HEK293 (cell line): Measurements from ENCODE around the gene ARPC5.

ENCODE experiments used
- BCL11A ChIP-seq: fragments of 450-650 bp; formaldehyde crosslinking; IDR thresholded peaks from 2 replicates; pipeline ENCODE4 v1.5.1; 2016; ENCODE audit warnings: low read depth, missing biosample characterization, missing genetic modification characterization
- HOXA7 ChIP-seq: sonication (generic); formaldehyde crosslinking; IDR thresholded peaks from 2 replicates; pipeline ENCODE4 v1.8.1; 2022; ENCODE audit warnings: missing genetic modification reagents, borderline replicate concordance
- HOXC10 ChIP-seq: sonication (generic); formaldehyde crosslinking; IDR thresholded peaks from 2 replicates; pipeline ENCODE4 v1.8.1; 2023; ENCODE audit warnings: mild to moderate bottlenecking, missing genetic modification reagents
- KLF9 ChIP-seq: fragments of 450-650 bp; formaldehyde crosslinking; IDR thresholded peaks from 2 replicates; pipeline ENCODE4 v1.5.1; 2016; ENCODE audit warnings: missing biosample characterization, missing genetic modification characterization, low read depth
- MZF1 ChIP-seq: fragments of 450-650 bp; formaldehyde crosslinking; IDR thresholded peaks from 2 replicates; pipeline ENCODE4 v1.5.1; 2017; ENCODE audit warnings: missing biosample characterization, missing genetic modification characterization, borderline replicate concordance
- SP2 ChIP-seq: fragments of 450-650 bp; formaldehyde crosslinking; IDR thresholded peaks from 2 replicates; pipeline ENCODE4 v1.5.1; 2016; ENCODE audit warnings: missing biosample characterization, missing genetic modification characterization
- TCF7L2 ChIP-seq: IDR thresholded peaks from 2 replicates; pipeline ENCODE4 v1.6.1; 2011; ENCODE audit warnings: low read depth, mild to moderate bottlenecking, inconsistent platforms, low read length, moderate library complexity, borderline replicate concordance
- ZBTB10 ChIP-seq: fragments of 450-650 bp; formaldehyde crosslinking; IDR thresholded peaks from 2 replicates; pipeline ENCODE4 v1.5.1; 2016; ENCODE audit warnings: missing biosample characterization, missing genetic modification characterization
- ZBTB20 ChIP-seq: fragments of 450-650 bp; formaldehyde crosslinking; IDR thresholded peaks from 2 replicates; pipeline ENCODE4 v1.5.1; 2016; ENCODE audit warnings: missing biosample characterization, missing genetic modification characterization
- ZNF146 ChIP-seq: fragments of 450-650 bp; formaldehyde crosslinking; IDR thresholded peaks from 2 replicates; pipeline ENCODE4 v1.5.1; 2016; ENCODE audit warnings: missing biosample characterization, missing genetic modification characterization
- ZNF175 ChIP-seq: fragments of 450-650 bp; formaldehyde crosslinking; IDR thresholded peaks from 2 replicates; pipeline ENCODE4 v1.5.1; 2016; ENCODE audit warnings: missing biosample characterization, missing genetic modification characterization
- ZNF274 ChIP-seq, 2 experiments: fragments of 200-500 bp in 1 of 2; fragments of 450-650 bp in 1 of 2; sonication (Bioruptor generic) in 1 of 2; formaldehyde crosslinking in 1 of 2; IDR thresholded peaks; 2 replicates each; pipeline versions ENCODE4 v1.5.1 to v1.6.1; 2014 to 2016; ENCODE audit warnings: borderline replicate concordance in 1 of 2, inconsistent platforms in 1 of 2, low read length in 1 of 2, missing biosample characterization in 1 of 2, missing genetic modification characterization in 1 of 2
- ZNF48 ChIP-seq: fragments of 450-650 bp; formaldehyde crosslinking; IDR thresholded peaks from 2 replicates; pipeline ENCODE4 v1.5.1; 2016; ENCODE audit warnings: missing biosample characterization, missing genetic modification characterization
- TF ChIP-seq, protein P1 (sequence below): fragments of 450-650 bp; formaldehyde crosslinking; IDR thresholded peaks from 2 replicates; pipeline ENCODE4 v1.5.1; 2016; ENCODE audit warnings: missing biosample characterization, missing genetic modification characterization

DNA sequence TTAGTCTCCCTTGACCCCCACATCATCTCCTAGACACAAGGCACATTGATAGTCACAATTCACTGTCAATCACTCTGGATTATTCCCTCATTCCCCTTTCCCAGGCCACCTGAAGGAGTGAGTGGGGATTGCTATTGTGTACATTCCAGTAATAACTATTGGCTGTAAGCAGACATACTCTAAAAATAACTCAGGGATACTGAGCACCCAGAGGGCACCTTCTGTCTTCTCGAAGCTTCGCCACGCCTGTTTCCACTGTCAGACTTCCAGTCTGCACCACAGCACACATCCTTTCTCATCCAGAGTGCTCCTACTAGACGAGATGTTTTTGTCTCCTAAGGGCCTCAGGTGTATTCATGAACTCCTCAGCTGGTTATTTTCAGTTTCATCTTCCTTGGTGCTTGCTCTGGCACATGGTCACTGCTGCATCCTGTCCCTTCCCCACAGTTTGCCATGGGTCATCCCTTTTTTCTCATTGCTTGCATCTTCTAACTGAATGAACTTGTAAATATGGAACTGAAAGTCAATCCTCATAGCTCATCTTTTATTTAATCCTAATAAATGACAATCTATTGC is 18.4 kb upstream of the ARPC5 start:
- TF ChIP-seq, protein P1, sequence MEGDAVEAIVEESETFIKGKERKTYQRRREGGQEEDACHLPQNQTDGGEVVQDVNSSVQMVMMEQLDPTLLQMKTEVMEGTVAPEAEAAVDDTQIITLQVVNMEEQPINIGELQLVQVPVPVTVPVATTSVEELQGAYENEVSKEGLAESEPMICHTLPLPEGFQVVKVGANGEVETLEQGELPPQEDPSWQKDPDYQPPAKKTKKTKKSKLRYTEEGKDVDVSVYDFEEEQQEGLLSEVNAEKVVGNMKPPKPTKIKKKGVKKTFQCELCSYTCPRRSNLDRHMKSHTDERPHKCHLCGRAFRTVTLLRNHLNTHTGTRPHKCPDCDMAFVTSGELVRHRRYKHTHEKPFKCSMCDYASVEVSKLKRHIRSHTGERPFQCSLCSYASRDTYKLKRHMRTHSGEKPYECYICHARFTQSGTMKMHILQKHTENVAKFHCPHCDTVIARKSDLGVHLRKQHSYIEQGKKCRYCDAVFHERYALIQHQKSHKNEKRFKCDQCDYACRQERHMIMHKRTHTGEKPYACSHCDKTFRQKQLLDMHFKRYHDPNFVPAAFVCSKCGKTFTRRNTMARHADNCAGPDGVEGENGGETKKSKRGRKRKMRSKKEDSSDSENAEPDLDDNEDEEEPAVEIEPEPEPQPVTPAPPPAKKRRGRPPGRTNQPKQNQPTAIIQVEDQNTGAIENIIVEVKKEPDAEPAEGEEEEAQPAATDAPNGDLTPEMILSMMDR (tag by site-specific recombination), result no peak
- TF ChIP-seq HOXA7 (CRISPR knock-in tag), result no peak
- TF ChIP-seq BCL11A (tag by site-specific recombination), result no peak
- TF ChIP-seq TCF7L2, result no peak
- TF ChIP-seq ZNF274 (IDR thresholded peaks at IDR 0.05; ENCODE audit: low read length), result no peak
- no peak for TF ChIP-seq ZNF274 (tag by site-specific recombination; IDR thresholded peaks at IDR 0.05; ENCODE audit: borderline replicate concordance)
- TF ChIP-seq ZNF146, result no peak
- TF ChIP-seq MZF1 (tag by site-specific recombination), result no peak
- TF ChIP-seq ZNF175 (tag by site-specific recombination), result no peak
- TF ChIP-seq SP2 (tag by site-specific recombination), result no peak
- no peak for TF ChIP-seq ZNF48 (tag by site-specific recombination)
- no peak for TF ChIP-seq ZBTB10 (tag by site-specific recombination)
- no peak for TF ChIP-seq HOXC10 (CRISPR knock-in tag)
- TF ChIP-seq ZBTB20 (tag by site-specific recombination), result no peak
- no peak for TF ChIP-seq KLF9 (tag by site-specific recombination)
